NCI-H2196 treated with DMSO at 0.1 percent for 48 hours (cell line): ENCODE results near the gene NCK2.
A peak's percentile ranks its signal among the peaks of the same experiment; 100 is the strongest.

ENCODE experiments used
- DNase-seq: peaks from one replicate; lab custom pipeline; 2025; ENCODE audit not compliant: unreplicated experiment; lab: John Stamatoyannopoulos, UW

NCK2 gene

GRCh38 chr2:105789745-105790460 lies 45.2 kb downstream of the NCK2 start:
- no peak for DNase-seq

DNA sequence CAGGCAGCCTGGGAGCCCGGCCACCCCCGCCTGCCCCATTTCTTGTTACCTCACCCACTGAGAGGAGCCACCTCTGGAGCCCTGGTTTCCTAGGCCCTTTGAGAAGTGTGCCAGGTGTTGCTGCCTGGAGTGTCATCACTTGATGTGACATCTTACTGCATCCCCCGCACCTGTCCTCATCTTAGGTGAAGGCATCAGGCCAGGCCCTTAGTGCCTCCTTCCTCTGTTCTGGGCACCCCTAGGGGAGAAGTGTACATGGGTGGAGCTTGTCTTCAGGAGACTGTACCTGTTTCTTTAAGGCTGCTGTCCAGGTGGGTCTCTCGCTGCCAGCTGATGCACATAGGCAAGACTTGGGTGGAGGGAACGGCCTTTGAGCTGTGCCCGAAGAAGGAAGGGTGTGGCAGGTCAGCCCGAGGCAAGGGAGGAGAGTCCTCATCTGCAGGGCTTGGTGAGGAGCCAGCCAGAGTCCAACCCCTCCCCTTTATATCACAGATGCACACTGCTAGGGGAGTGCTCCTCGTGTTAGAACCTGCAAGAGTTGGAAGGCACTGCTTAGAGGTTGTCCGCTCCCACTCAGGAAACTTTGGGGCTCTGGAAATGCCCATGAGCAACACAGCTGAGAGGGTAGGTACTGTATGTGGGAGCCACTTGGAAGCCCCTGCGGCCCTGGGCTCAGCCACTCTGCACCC lies 45.9 kb downstream of the NCK2 start:
- DNase-seq: no peak

GRCh38 chr2:105791229-105791628 lies 46.5 kb downstream of the NCK2 start:
- DNase-seq: no peak

DNA sequence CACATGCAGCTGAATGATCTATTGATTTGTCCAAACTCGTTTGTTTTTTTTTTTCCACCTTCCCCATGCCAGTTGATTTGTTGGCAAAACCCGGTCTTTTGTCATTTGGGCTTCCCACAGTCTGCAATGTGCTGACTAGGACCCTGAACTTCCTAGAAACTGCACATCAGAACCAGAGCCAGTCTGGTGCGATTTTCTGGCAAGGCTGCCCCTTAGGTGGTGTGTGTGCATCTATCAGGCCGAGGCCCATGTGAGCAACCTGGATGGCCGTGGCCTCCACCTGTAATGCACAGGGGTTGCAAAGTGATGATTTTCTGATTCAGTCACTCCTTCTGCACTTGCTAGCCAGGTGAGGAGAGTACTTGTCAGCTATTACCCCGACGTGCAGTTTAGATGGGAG lies 47.8 kb downstream of the NCK2 start:
- DNase-seq: no peak

DNA sequence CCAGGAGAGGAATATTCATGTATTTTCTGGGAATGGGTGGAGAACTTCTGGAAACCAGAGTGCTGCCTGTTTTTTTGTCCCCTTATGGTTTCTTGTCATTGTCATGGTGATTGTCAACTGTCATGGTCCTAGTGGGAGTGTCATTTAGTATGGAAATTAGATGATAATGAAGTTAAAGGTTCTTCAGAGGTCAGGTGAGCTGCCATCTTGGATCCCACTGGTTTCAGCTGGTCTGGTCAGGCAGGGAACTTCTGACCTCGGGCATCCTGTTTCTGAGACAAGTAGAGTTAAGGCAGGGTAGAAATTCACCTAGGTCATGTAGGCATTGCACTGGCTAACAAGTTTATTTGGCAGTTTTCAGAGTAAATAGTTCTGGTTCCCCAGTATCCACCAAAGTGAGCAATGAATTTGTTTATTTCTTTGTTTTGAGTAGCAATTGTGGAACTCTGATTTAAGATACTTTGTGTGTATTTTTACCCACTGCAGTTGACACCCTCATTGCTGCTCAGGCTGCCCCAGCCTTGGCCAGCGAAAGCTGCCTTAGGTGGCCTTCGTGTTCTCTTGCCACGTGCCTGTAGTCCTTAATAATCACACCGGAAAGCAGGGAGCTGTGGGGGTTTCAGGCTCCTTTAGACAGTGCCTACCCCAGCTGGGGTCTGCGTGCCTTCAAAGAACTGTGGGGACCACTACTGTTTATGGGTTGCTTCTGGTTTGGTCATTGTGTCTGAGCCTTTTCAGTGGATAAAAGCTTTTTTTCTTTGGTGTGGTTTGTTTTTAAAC lies 48.7 kb downstream of the NCK2 start:
- DNase-seq: no peak

GRCh38 chr2:105794926-105795574 lies 50.3 kb downstream of the NCK2 start:
- no peak for DNase-seq

- DNase-seq: no peak
Observed at GRCh38 chr2:105795575-105795934, 50.8 kb downstream of the NCK2 start.

DNA sequence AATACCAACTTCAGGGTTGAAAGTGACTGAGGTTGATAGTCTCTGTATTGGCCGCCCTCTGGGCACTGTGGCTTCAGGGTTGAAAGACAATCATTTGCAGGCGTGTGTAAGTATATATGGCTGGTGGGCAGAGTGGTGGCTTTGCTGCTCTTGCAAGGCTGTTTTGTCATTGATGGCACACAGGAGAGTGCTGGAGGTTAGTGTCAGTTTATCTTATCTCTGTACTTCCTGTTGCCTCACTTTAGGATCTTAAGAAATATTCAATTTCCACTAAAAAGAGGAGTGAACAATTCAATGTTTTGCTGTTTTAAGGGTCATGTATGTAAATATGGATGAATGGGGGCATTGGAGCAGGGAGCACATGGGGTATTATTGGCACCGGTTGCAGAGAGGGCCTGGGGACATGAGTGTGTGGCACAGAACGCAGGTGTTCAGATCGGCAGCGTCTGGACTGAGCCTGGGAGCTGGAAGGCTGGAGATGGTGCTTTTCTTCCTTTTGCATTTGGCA lies 51.5 kb downstream of the NCK2 start:
- DNase-seq: no peak

- no peak for DNase-seq
Observed at GRCh38 chr2:105796791-105797190, 52.1 kb downstream of the NCK2 start.

DNA sequence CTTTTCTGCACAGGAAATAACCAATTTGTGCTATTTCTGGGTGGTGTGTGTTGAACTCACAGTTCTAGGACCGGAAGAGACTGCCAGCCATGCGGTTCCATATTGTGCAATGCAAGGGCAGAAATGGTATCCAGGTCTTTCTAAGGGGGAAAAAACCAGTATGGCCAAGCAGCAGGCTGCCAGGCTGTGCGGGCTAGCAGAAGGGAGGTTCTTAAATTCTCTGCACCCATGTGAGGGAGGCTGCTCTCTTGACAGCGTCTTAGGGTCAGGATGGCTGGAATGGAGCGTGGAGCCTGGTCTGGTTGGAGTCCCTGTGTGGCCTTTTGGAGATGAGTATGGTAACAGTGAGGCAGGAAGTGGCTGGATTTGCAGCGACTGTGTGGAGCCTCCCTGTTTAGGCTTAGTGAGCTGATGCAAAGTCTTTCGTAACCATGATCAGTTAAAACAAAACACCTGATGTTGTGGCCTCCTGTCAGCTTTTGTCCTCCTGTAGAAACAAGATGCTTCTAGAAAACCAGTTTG lies 52.6 kb downstream of the NCK2 start:
- DNase-seq: no peak

DNA sequence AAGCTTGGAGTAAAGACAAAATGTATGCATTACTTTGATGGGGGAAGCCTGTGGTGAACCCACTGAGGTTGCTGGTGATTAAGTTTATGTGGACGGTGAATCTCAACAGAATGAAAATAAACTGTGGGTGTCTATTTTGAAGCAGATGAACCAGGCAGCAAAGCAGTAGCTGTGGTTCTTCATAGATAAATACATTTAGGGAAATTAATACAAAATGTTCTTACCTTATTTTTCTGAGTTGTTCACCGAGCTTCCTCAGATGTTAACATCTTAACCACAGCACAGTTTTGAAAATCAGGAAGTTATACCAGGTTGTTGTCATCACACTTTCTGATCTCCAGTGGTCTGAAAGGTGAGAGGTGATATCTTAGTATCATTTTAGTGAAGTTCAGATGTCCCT lies 53.9 kb downstream of the NCK2 start:
- no peak for DNase-seq

GRCh38 chr2:105800036-105800713 lies 55.5 kb downstream of the NCK2 start:
- DNase-seq: no peak

- DNase-seq: no peak
Observed at GRCh38 chr2:105800953-105801635, 56.4 kb downstream of the NCK2 start.

GRCh38 chr2:105801961-105802360 lies 57.2 kb downstream of the NCK2 start:
- no peak for DNase-seq

GRCh38 chr2:105802587-105802986 lies 57.9 kb downstream of the NCK2 start:
- DNase-seq: no peak

- DNase-seq: no peak
Observed at GRCh38 chr2:105803337-105803736, 58.6 kb downstream of the NCK2 start.

GRCh38 chr2:105803773-105804172 lies 59.1 kb downstream of the NCK2 start:
- no peak for DNase-seq

DNA sequence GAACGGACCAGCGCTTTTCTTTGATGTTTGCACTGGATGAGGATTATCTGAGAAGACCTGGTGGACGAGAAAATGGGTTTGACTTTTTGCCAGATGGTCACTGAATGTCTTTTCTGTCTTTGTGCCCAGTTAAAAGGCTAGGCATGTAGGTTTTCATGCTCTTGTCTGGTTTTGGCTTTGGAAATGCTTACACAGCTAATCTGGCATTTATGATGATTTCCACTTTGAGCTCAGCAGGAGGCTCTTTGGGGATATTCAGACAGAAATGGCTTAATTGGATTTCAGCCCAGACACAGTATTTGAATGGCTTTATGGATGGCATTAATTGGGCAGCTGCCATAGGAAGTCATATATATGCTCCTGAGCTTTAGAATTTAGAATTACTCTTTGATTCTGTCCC lies 59.6 kb downstream of the NCK2 start:
- DNase-seq: peak; percentile 85

DNA sequence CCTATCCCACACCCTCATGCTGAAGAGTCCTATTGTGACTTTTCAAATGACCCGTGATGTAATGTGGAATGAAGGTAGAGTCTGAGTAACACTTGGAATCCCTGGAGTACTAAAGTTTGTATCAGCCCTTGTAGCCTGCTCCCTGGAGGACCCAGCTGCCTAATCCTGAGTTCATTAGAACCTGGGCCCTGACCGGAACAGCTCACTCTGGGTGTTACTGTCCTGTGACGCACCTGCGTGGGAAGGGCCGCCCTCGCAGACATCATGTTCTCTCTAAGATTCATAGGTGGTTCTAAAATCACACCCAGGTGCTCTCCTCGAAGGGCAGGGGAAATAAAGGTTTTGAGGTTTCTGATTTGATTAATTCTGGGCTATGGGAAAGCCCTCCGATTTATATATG lies 62.3 kb downstream of the NCK2 start:
- no peak for DNase-seq
